Stimulated activated CD4-positive, alpha-beta T cell treated with anti-CD3 and anti-CD28 coated beads, Interleukin-12 subunit alpha, Interleukin-12 subunit beta, amount 100 ng/mL, for 48 hours (primary cell): ENCODE data around the gene HSD11B1.

Source experiments
- DNase-seq, 3 donors: peaks; one replicate each; pipeline ENCODE4 v3.0.0-alpha.2; 2020; ENCODE audit warnings: low read depth in 2 of 3, low spot score in 1 of 3

The HSD11B1 gene

GRCh38 chr1:209723756-209724693 lies 19.4 kb downstream of the HSD11B1 start:
- DNase-seq: peak; percentile 45 to 54 (median 49)

- no peak for DNase-seq
These were observed 22.6 kb downstream of the HSD11B1 start for GRCh38 chr1:209727286-209727685.

GRCh38 chr1:209727785-209728184 lies 23.1 kb downstream of the HSD11B1 start:
- no peak for DNase-seq

- DNase-seq: no peak
These were observed 23.8 kb downstream of the HSD11B1 start for GRCh38 chr1:209728466-209728865.

GRCh38 chr1:209729436-209729835 lies 24.8 kb downstream of the HSD11B1 start:
- no peak for DNase-seq

GRCh38 chr1:209732725-209733124 lies 28.1 kb downstream of the HSD11B1 start:
- DNase-seq: no peak

GRCh38 chr1:209733409-209734192 lies 29.0 kb downstream of the HSD11B1 start:
- DNase-seq: no peak

GRCh38 chr1:209736490-209737117 lies 32.0 kb downstream of the HSD11B1 start:
- no peak for DNase-seq

GRCh38 chr1:209737118-209737505 lies 32.5 kb downstream of the HSD11B1 start:
- DNase-seq: no peak

GRCh38 chr1:209738270-209738669 lies 33.6 kb downstream of the HSD11B1 start:
- DNase-seq: no peak

GRCh38 chr1:209741193-209741592 lies 36.5 kb downstream of the HSD11B1 start:
- DNase-seq: no peak

GRCh38 chr1:209741889-209742288 lies 37.2 kb downstream of the HSD11B1 start:
- DNase-seq: no peak

GRCh38 chr1:209742409-209743144 lies 37.9 kb downstream of the HSD11B1 start:
- DNase-seq: no peak

- no peak for DNase-seq
These were observed 38.5 kb downstream of the HSD11B1 start for GRCh38 chr1:209743145-209743482.

- DNase-seq: no peak
These were observed 42.0 kb downstream of the HSD11B1 start for GRCh38 chr1:209746451-209747165.

GRCh38 chr1:209747580-209748262 lies 43.1 kb downstream of the HSD11B1 start:
- DNase-seq: peak; percentile 89 to 95 (median 90)

GRCh38 chr1:209748620-209749019 lies 44.0 kb downstream of the HSD11B1 start:
- DNase-seq: no peak

- DNase-seq: no peak
These were observed 44.6 kb downstream of the HSD11B1 start for GRCh38 chr1:209749205-209749604.

- DNase-seq: no peak
These were observed 45.2 kb downstream of the HSD11B1 start for GRCh38 chr1:209749670-209750323.
